Progenitor cell of endocrine pancreas (in vitro differentiated cells): ENCODE measurements around the gene EPHA4. TPM values are rescaled to one million over a fixed set of nuclear protein-coding genes. Genes with fewer than 3 reads are reported as not detected.
A peak's percentile ranks its signal among the peaks of the same experiment; 100 is the strongest.

Experiments
- DNase-seq: peaks from one replicate; pipeline ENCODE4 v3.0.0; 2021; ENCODE audit warnings: low spot score; ENCODE audit not compliant: unreplicated experiment
- H3K27ac Mint-ChIP-seq: 2 replicates; pipeline ENCODE4 v1.8.0; 2021; ENCODE audit warnings: mild to moderate bottlenecking, moderate library complexity, mixed read lengths
- H3K27me3 Mint-ChIP-seq: 2 replicates; pipeline ENCODE4 v1.8.0; 2021; ENCODE audit warnings: mixed read lengths
- H3K36me3 Mint-ChIP-seq: 2 replicates; pipeline ENCODE4 v1.8.0; 2022; ENCODE audit warnings: mixed read lengths; ENCODE audit not compliant: insufficient read depth
- H3K4me1 Mint-ChIP-seq: 2 replicates; pipeline ENCODE4 v1.8.0; 2021; ENCODE audit warnings: low read depth, mixed read lengths
- H3K4me3 Mint-ChIP-seq: 2 replicates; pipeline ENCODE4 v1.8.0; 2021; ENCODE audit warnings: low read depth, mild to moderate bottlenecking, moderate library complexity, mixed read lengths
- H3K9me3 Mint-ChIP-seq: 2 replicates; pipeline ENCODE4 v1.8.0; 2021; ENCODE audit warnings: low read depth, mixed read lengths
- CTCF ChIP-seq: fragments of 200-600 bp; sonication (generic); IDR thresholded peaks from one replicate; pipeline ENCODE4 v1.5.0; 2021; ENCODE audit warnings: antibody characterized with exemption, mild to moderate bottlenecking; ENCODE audit not compliant: unreplicated experiment
- total RNA-seq: library from RNA; stranded (reverse); gene quantifications from 2 replicates; pipeline ENCODE4 v1.2.1, GENCODE V29; 2021

Gene EPHA4
- total RNA-seq, 1 donor from 2014 or later = 41.4 TPM

- Mint-ChIP-seq H3K4me1 (peaks cover 61% of the 10 kb centered on the region), H3K9me3 (no peaks in the 10 kb centered on the region), H3K27me3 (peaks cover 13% of the 10 kb centered on the region), H3K36me3 (peaks cover 1% of the 10 kb centered on the region), H3K27ac (peak overlapping the region; percentile 96), H3K4me3 (peak overlapping the region; percentile 7)
- no peak for TF ChIP-seq CTCF
- DNase-seq = no peak
These were observed 44.3 kb downstream of the EPHA4 start for GRCh38 chr2:221527776-221528309.

GRCh38 chr2:221524158-221524557 is 47.9 kb downstream of the EPHA4 start:
- Mint-ChIP-seq H3K9me3 (no peaks in the 10 kb centered on the region), H3K27me3 (peaks cover 7% of the 10 kb centered on the region), H3K27ac (no peak overlapping the region), H3K36me3 (peaks cover 1% of the 10 kb centered on the region), H3K4me1 (peaks cover 46% of the 10 kb centered on the region), H3K4me3 (no peak overlapping the region)
- no peak for DNase-seq
- TF ChIP-seq CTCF = no peak

- Mint-ChIP-seq H3K27me3 (peaks cover 7% of the 10 kb centered on the region), H3K27ac (no peak overlapping the region), H3K36me3 (peaks cover 1% of the 10 kb centered on the region), H3K9me3 (no peaks in the 10 kb centered on the region), H3K4me1 (peaks cover 25% of the 10 kb centered on the region), H3K4me3 (no peak overlapping the region)
- no peak for DNase-seq
- no peak for TF ChIP-seq CTCF
These were observed 50.8 kb downstream of the EPHA4 start for GRCh38 chr2:221521233-221521845.

GRCh38 chr2:221518935-221519625 is 53.0 kb downstream of the EPHA4 start:
- H3K4me1 Mint-ChIP-seq = peaks cover 17% of the 10 kb centered on the region
- no peaks in the 10 kb centered on the region for H3K27me3 Mint-ChIP-seq
- no peaks in the 10 kb centered on the region for H3K9me3 Mint-ChIP-seq
- H3K4me3 Mint-ChIP-seq = no peak overlapping the region
- no peak for TF ChIP-seq CTCF
- H3K36me3 Mint-ChIP-seq = no peaks in the 10 kb centered on the region
- no peak overlapping the region for H3K27ac Mint-ChIP-seq
- DNase-seq = no peak

- TF ChIP-seq CTCF = no peak
- Mint-ChIP-seq H3K27ac (no peak overlapping the region), H3K4me1 (peaks cover 17% of the 10 kb centered on the region), H3K9me3 (no peaks in the 10 kb centered on the region), H3K36me3 (no peaks in the 10 kb centered on the region), H3K4me3 (no peak overlapping the region), H3K27me3 (no peaks in the 10 kb centered on the region)
- DNase-seq = no peak
These were observed 53.7 kb downstream of the EPHA4 start for GRCh38 chr2:221518201-221518934.
